NT2/D1 (cell line): Measurements from ENCODE around the gene DAPK2.

Source experiments
- DNase-seq: peaks from one replicate; pipeline ENCODE4 v3.0.0-alpha.2; 2011; ENCODE audit warnings: low read depth, low spot score
- H3K27me3 ChIP-seq: 2 replicates; pipeline ENCODE4 v1.6.0; 2011; ENCODE audit warnings: mild to moderate bottlenecking; ENCODE audit not compliant: insufficient read length, insufficient read depth
- H3K36me3 ChIP-seq: 2 replicates; pipeline ENCODE4 v1.6.1; 2011; ENCODE audit warnings: mild to moderate bottlenecking, low read length, mixed read lengths; ENCODE audit not compliant: insufficient read depth, insufficient read length
- H3K4me1 ChIP-seq: 2 replicates; pipeline ENCODE4 v1.5.1; 2011; ENCODE audit not compliant: insufficient read depth, insufficient read length
- H3K4me3 ChIP-seq: 2 replicates; pipeline ENCODE4 v1.5.1; 2011; ENCODE audit warnings: low read depth; ENCODE audit not compliant: insufficient read length
- H3K9ac ChIP-seq: 2 replicates; pipeline ENCODE4 v1.6.0; 2011; ENCODE audit warnings: low read depth; ENCODE audit not compliant: insufficient read length
- H3K9me3 ChIP-seq: 2 replicates; pipeline ENCODE4 v1.5.1; 2011; ENCODE audit warnings: mild to moderate bottlenecking, low read length; ENCODE audit not compliant: insufficient read depth
- SUZ12 ChIP-seq: IDR thresholded peaks from 2 replicates; pipeline ENCODE4 v1.6.1; 2011; ENCODE audit not compliant: insufficient read length, insufficient read depth; ENCODE audit errors: extremely low read depth
- YY1 ChIP-seq: IDR thresholded peaks from 2 replicates; pipeline ENCODE4 v1.6.1; 2011; ENCODE audit not compliant: insufficient read length, insufficient read depth
- ZNF274 ChIP-seq: IDR thresholded peaks from 2 replicates; pipeline ENCODE4 v1.6.1; 2011; ENCODE audit warnings: mild to moderate bottlenecking, low read depth, low read length

Gene DAPK2

GRCh38 chr15:64030123-64030522, 16.2 kb downstream of the DAPK2 start:
- TF ChIP-seq YY1 (no peak), ZNF274 (no peak), SUZ12 (no peak)
- Histone ChIP-seq H3K36me3 (no peaks in the 10 kb centered on the region), H3K9me3 (no peaks in the 10 kb centered on the region), H3K27me3 (no peaks in the 10 kb centered on the region), H3K9ac (no peak overlapping the region), H3K4me3 (no peak overlapping the region), H3K4me1 (peaks cover 9% of the 10 kb centered on the region)
- DNase-seq: no peak

- Histone ChIP-seq H3K36me3 (no peaks in the 10 kb centered on the region), H3K4me1 (peaks cover 9% of the 10 kb centered on the region), H3K9me3 (no peaks in the 10 kb centered on the region), H3K4me3 (no peak overlapping the region), H3K27me3 (no peaks in the 10 kb centered on the region), H3K9ac (no peak overlapping the region)
- TF ChIP-seq SUZ12: no peak
- no peak for TF ChIP-seq ZNF274
- TF ChIP-seq YY1: no peak
- DNase-seq: no peak
Observed at GRCh38 chr15:64029633-64030032, 16.7 kb downstream of the DAPK2 start.

- Histone ChIP-seq H3K9me3 (no peaks in the 10 kb centered on the region), H3K9ac (no peak overlapping the region), H3K27me3 (no peaks in the 10 kb centered on the region), H3K36me3 (no peaks in the 10 kb centered on the region), H3K4me1 (peaks cover 10% of the 10 kb centered on the region), H3K4me3 (no peak overlapping the region)
- no peak for TF ChIP-seq ZNF274
- TF ChIP-seq SUZ12: no peak
- no peak for TF ChIP-seq YY1
- no peak for DNase-seq
Observed at GRCh38 chr15:64029110-64029509, 17.2 kb downstream of the DAPK2 start.

- Histone ChIP-seq H3K27me3 (no peaks in the 10 kb centered on the region), H3K9ac (no peak overlapping the region), H3K4me3 (no peak overlapping the region), H3K36me3 (no peaks in the 10 kb centered on the region), H3K9me3 (no peaks in the 10 kb centered on the region), H3K4me1 (peaks cover 17% of the 10 kb centered on the region)
- TF ChIP-seq YY1 (no peak), SUZ12 (no peak), ZNF274 (no peak)
- no peak for DNase-seq
Observed at GRCh38 chr15:64026591-64026990, 19.7 kb downstream of the DAPK2 start.

- TF ChIP-seq ZNF274: no peak
- TF ChIP-seq YY1: no peak
- TF ChIP-seq SUZ12: no peak
- Histone ChIP-seq H3K4me1 (peaks cover 13% of the 10 kb centered on the region), H3K9ac (no peak overlapping the region), H3K27me3 (no peaks in the 10 kb centered on the region), H3K9me3 (no peaks in the 10 kb centered on the region), H3K36me3 (no peaks in the 10 kb centered on the region), H3K4me3 (no peak overlapping the region)
- no peak for DNase-seq
Observed at GRCh38 chr15:64024172-64025050, 21.9 kb downstream of the DAPK2 start.

- no peak for TF ChIP-seq ZNF274
- no peak for TF ChIP-seq YY1
- TF ChIP-seq SUZ12: no peak
- no peak overlapping the region for H3K9ac ChIP-seq
- no peaks in the 10 kb centered on the region for H3K9me3 ChIP-seq
- no peak for DNase-seq
- H3K27me3 ChIP-seq: no peaks in the 10 kb centered on the region
- peaks cover 10% of the 10 kb centered on the region for H3K4me1 ChIP-seq
- no peak overlapping the region for H3K4me3 ChIP-seq
- H3K36me3 ChIP-seq: no peaks in the 10 kb centered on the region
Observed at GRCh38 chr15:64023220-64023619, 23.1 kb downstream of the DAPK2 start.

- Histone ChIP-seq H3K9ac (no peak overlapping the region), H3K4me3 (no peak overlapping the region), H3K27me3 (no peaks in the 10 kb centered on the region), H3K4me1 (peaks cover 10% of the 10 kb centered on the region), H3K9me3 (no peaks in the 10 kb centered on the region), H3K36me3 (no peaks in the 10 kb centered on the region)
- TF ChIP-seq ZNF274 (no peak), SUZ12 (no peak), YY1 (no peak)
- DNase-seq: no peak
Observed at GRCh38 chr15:64022571-64022970, 23.7 kb downstream of the DAPK2 start.
